Amniotic stem cell (primary cell): ENCODE data around the gene PHYKPL.
"Not testable (repeated sequence)": the region's sequence is repeated elsewhere in the genome, so short reads cannot be mapped to it uniquely, and the experiment has no call there.

Experiments
- DNase-seq: peaks from one replicate; lab custom pipeline; 2025; lab: John Stamatoyannopoulos, UW

The PHYKPL gene

GRCh38 chr5:178207183-178207916, 25.3 kb downstream of the PHYKPL start:
- no peak for DNase-seq

GRCh38 chr5:178206166-178207101, 26.2 kb downstream of the PHYKPL start:
- DNase-seq: no peak

- no peak for DNase-seq
These were observed 26.9 kb downstream of the PHYKPL start for GRCh38 chr5:178205749-178206047.

GRCh38 chr5:178204935-178205748, 27.5 kb downstream of the PHYKPL start:
- peak; percentile 64 for DNase-seq

- DNase-seq: peak; percentile 93
These were observed 28.2 kb downstream of the PHYKPL start, which contains the start of gene HNRNPAB for GRCh38 chr5:178204182-178204934. Gene HNRNPAB, plus strand, starts transcription at chr5:178204533. Its CDS starts 305 bp downstream, at chr5:178204838.

GRCh38 chr5:178203670-178204181, 28.9 kb downstream of the PHYKPL start:
- DNase-seq: no peak

- no peak for DNase-seq
These were observed 30.1 kb downstream of the PHYKPL start for GRCh38 chr5:178202541-178202940.

GRCh38 chr5:178201927-178202235, 30.7 kb downstream of the PHYKPL start:
- DNase-seq: no peak

- DNase-seq: no peak
These were observed 31.2 kb downstream of the PHYKPL start for GRCh38 chr5:178201221-178201926.

- no peak for DNase-seq
These were observed 32.8 kb downstream of the PHYKPL start for GRCh38 chr5:178199581-178200434.

- DNase-seq: no peak
These were observed 33.9 kb downstream of the PHYKPL start for GRCh38 chr5:178198706-178199105.

- DNase-seq: not testable (repeated sequence)
These were observed 34.5 kb downstream of the PHYKPL start for GRCh38 chr5:178198151-178198550.

GRCh38 chr5:178196986-178197385, 35.6 kb downstream of the PHYKPL start:
- DNase-seq: no peak

GRCh38 chr5:178196281-178196812, 36.3 kb downstream of the PHYKPL start:
- no peak for DNase-seq

GRCh38 chr5:178194026-178194425, 38.6 kb downstream of the PHYKPL start:
- DNase-seq: no peak

GRCh38 chr5:178193251-178193809, 39.3 kb downstream of the PHYKPL start:
- no peak for DNase-seq

GRCh38 chr5:178192787-178193186, 39.8 kb downstream of the PHYKPL start:
- no peak for DNase-seq

GRCh38 chr5:178192244-178192643, 40.4 kb downstream of the PHYKPL start:
- DNase-seq: no peak

- DNase-seq: no peak
These were observed 40.9 kb downstream of the PHYKPL start for GRCh38 chr5:178191661-178192060.
